Left lobe of liver (tissue), 2 donors: Measurements from ENCODE around the gene PERM1. TPM values are rescaled to one million over a fixed set of nuclear protein-coding genes. Genes with fewer than 3 reads are reported as not detected.
A peak's percentile ranks its signal among the peaks of the same experiment; 100 is the strongest.

ENCODE experiments used
- ATAC-seq: fragments of 200-7000 bp; cut with Tn5 transposase; one replicate; pipeline ENCODE4 v1.9.1; 2020; ENCODE audit warnings: mild to moderate bottlenecking, moderate library complexity
- DNase-seq: peaks from one replicate; pipeline ENCODE4 v3.0.0-alpha.2; 2020; ENCODE audit warnings: low spot score
- total RNA-seq: library from RNA; stranded (reverse); gene quantifications from one replicate; pipeline ENCODE4 v1.2.1, GENCODE V29; 2021
- donor health status: DM: no; HTN: no; CAD: no; lungs with moderate emphysema.
- donor health status: DM: no; HTN: yes; CAD: no.

PERM1 gene
- total RNA-seq, 1 donor from 2014 or later: 0.83 TPM

DNA sequence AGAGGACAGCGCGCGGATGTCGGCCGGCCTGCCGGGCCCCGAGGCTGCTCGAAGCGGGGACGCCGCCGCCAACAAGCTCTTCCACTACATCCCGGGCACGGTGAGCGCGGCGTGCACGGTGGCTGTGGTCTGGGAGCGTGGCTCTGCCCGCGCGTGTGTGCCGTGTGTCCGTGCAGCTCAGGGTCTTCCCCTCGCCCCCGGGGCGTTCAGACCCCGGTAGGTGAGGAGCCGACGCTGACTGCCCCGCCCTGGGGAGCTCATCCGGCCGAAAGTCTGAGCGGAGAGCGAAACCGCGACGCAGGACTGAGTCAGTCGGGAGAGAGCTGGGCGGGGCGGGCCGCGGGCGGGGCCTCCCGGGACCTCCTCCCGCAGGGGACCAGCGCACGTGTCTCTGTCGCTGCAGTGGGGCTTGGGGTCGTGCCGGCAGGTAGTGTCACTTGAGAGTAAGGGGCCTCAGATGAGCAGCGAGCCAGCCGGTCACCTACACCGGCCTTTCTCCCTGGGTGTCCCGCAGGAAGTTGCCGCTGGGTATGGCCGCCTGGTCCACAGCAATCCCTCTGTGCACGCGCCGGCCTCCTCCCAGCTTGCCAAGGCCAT is 15.1 kb downstream of the PERM1 start:
- DNase-seq: peak; percentile 68
- ATAC-seq: peak; percentile 85

GRCh38 chr1:966135-966703 is 15.7 kb downstream of the PERM1 start, which contains the start of gene PLEKHN1:
Gene PLEKHN1 (plus strand): TSS chr1:966482. CDS start chr1:966532, 50 bp downstream.
- ATAC-seq: peak; percentile 77
- no peak for DNase-seq

DNA sequence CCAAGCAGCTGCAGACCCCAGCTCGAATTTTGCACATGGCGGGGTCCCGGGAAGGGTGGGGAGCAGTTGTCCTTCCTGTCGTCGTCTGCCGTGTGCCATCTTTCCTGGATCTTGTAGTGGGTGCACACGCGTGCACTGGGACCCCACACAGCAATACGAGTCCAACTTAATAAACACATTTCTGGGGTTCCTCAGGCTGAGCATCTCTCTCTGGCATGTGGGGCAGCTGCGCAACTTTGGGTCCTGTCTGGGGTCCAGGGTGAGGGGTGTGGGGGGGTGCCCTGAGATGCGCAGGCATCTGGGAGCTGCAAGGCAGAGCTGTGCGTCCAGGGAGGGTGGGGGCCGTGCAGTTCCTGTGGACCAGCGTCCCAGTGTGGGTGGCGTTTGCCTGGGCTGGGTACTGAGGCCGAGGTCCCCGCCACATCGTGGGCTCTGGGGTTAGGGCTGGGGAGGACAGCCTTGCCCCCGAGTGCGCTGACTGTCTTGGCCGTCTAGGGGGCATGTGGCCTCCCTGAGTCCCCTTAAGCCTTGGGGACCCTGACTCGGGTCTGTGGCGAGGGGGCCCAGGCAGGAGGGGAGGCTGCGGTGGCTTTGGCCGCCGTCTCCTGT is 16.3 kb downstream of the PERM1 start:
- DNase-seq: no peak
- no peak for ATAC-seq

DNA sequence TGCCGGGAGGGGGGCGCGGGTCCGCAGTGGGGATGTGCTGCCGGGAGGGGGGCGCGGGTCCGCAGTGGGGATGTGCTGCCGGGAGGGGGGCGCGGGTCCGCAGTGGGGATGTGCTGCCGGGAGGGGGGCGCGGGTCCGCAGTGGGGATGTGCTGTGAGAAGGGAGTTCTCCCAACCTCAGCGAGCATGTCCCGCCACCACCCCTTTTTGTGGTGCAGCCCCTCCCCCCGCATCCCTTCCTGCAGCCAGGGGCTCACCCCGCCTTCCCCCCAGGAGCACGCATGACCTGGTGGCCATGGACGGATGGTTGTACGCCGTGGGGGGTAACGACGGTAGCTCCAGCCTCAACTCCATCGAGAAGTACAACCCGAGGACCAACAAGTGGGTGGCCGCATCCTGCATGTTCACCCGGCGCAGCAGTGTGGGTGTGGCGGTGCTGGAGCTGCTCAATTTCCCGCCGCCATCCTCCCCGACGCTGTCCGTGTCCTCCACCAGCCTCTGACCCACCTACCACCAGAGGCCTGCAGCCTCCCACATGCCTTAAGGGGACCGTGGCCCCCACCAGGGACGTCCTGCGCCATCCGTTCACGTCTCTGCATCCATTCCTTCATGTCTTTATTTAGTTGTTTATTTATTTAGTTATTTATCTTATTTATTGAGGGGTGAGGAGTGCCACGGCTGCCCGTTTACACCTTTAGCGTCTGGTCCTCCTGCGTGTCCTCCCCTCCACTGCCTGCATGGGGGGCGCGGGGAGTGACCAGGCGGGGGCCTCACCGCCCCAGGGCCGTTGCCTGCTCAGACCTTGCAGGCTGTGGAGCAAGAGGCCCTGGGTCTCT is 17.0 kb downstream of the PERM1 start:
- DNase-seq: no peak

GRCh38 chr1:963746-964525 is 18.0 kb downstream of the PERM1 start:
- no peak for DNase-seq
- no peak for ATAC-seq

More for the DNA sequence above, 17.0 kb downstream of the PERM1 start:
- ATAC-seq: no peak

DNA sequence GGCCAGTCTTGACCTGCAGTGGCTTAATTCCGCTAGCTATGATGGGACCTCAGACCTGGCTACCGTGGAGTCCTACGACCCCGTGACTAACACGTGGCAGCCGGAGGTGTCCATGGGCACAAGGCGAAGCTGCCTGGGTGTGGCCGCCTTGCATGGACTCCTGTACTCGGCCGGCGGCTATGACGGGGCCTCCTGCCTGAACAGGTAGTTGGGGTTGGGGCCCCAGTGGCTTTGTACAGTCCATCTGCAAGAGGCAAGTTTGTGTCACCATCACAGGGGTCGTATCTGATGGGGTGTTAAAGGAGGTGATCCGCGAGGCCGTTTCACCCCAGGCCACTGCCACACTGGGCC is 18.6 kb downstream of the PERM1 start:
- no peak for ATAC-seq

GRCh38 chr1:962381-963300 is 19.3 kb downstream of the PERM1 start:
- ATAC-seq (no peak), DNase-seq (no peak)

More for the DNA sequence above, 18.6 kb downstream of the PERM1 start:
- DNase-seq: no peak

DNA sequence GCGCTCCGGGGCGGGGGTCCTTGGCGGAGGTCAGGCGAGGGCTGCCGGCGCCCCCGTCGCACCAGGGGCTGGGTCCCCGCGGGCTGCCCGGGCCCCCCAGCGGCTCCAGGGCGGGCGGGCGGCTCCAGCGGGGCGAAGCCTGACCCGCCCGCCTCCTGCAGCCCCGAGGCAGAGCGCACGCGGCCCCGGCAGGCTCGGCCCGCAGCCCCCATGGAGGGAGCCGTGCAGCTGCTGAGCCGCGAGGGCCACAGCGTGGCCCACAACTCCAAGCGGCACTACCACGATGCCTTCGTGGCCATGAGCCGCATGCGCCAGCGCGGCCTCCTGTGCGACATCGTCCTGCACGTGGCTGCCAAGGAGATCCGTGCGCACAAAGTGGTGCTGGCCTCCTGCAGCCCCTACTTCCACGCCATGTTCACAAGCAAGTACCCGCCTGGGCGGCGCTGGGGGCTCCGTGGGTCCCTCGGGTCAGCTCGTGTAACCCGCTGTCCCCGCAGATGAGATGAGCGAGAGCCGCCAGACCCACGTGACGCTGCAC is 20.7 kb downstream of the PERM1 start:
- ATAC-seq: no peak
- DNase-seq: no peak

- ATAC-seq: peak; percentile 69
- DNase-seq: peak; percentile 74
These were observed 21.3 kb downstream of the PERM1 start, which contains the start of gene KLHL17 for GRCh38 chr1:960363-961131. Gene KLHL17 (plus strand): TSS chr1:960584. CDS start chr1:960694, 110 bp downstream.

DNA sequence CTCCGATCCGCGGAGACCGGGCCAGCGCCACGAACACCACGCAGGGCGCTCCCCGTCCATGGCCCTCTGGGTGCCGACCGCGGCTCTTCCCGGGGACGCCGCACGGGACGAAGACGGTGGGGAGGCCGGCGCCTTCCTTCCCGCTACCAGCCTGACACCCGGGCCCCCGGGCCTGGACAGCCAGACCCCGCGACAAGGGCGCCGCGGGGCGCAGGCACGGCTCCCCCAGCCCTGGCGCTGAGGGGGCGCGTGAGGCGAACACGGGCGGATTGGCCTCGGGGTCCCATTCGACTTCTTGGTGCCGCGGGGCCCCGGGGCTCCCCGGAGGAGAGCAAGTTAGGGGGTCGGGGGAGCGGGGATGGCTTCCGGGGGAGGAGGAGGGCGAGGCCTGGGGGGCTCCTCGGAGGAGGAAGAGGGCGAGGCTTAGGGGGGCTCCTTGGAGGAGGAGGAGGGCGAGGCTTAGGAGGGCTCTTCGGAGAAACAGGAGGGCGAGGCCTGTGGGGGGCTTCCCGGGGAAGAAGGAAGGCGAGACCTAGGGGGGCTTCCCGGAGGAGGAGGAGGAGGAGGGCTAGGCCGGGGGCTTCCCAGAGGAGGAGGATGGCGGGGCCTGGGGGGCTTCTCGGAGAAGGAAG is 22.0 kb downstream of the PERM1 start:
- no peak for DNase-seq
- peak; percentile 8 for ATAC-seq

GRCh38 chr1:958823-959730 is 22.8 kb downstream of the PERM1 start, which contains the start of gene NOC2L:
Gene NOC2L (minus strand): TSS chr1:959256. CDS start chr1:959240, 16 bp downstream.
- ATAC-seq: peak; percentile 96

GRCh38 chr1:956636-957035 is 25.3 kb downstream of the PERM1 start:
- no peak for DNase-seq
- no peak for ATAC-seq

More at GRCh38 chr1:958823-959730, 22.8 kb downstream of the PERM1 start, which contains the start of gene NOC2L:
- DNase-seq: peak; percentile 96

GRCh38 chr1:955474-955873 is 26.4 kb downstream of the PERM1 start:
- DNase-seq: no peak
- no peak for ATAC-seq

GRCh38 chr1:954927-955326 is 27.0 kb downstream of the PERM1 start:
- DNase-seq (no peak), ATAC-seq (no peak)

DNA sequence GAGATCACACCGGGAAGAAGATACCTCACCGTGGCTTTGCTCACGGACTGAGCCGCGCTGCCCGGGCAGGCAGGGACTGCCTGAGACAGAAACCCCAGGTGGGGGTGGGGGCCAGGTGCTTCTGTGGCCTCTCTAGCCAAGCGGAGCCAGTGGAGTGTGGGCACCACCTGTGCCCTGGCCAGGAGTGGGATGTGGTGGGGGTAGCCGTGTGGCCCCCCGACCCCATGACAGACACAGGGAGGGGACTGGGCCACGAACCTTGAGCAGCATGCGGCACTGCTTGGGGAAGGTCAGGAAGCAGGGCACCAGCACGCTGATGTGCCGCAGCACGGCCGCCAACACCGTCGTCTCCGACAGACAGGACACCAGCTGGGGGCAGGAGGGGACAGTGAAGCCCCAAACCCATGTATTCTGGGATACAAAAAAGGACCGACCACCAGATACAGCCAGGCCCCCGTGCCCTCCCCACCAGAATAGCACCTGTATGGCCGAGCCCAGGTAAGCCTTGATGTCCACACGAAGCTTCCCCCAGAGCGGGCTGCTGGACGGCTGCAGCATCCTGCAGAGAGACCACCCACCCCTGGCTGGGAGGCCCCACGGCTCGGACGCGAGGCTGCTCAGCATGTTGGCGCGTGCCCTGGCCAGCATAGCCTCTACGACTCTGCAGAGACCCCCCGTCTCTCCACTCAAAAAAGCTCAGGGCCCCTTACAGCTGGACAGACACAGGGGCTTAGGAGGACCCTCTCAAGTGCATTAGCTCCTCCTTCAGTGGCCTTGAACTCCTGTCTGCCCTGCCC is 28.2 kb downstream of the PERM1 start:
- ATAC-seq: no peak
- DNase-seq: no peak

- no peak for ATAC-seq
- no peak for DNase-seq
These were observed 29.3 kb downstream of the PERM1 start for GRCh38 chr1:952603-953002.
